ENCODE measurements around the gene ATP4A. TPM values are rescaled to one million over a fixed set of nuclear protein-coding genes. Genes with fewer than 3 reads are reported as not detected.

ATP4A gene
- total RNA-seq, result not detected in 2 replicates

DNA sequence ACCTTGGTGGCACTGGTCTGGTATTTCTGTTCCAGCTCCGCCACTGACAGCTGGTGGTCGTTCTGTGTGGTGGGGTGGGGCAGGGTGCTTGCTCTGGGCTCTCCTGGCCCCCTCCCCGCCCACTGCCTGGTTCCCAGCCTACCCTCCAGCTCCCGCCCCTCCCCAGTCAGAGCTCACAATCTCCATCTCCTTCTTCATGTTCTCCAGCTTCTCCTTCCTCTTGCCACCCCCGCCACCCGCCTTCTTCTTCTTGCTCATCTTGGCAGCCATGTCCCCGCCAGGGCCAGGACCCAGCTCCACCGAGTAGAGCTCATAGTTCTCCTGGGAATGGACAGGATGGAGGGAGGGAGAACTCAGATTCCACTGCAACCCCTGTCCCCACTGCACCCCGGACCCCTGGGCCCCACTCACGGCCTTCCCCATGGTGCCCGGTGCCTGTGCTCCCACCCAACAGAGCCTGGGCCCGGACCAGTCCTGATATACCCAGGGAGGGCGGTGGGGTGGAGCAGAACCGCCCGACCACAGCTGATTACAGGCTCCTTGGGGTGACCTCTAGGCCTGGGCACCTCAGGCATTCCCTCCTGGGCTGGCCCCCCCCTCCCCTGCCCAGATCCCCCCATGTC is at the start of gene ATP4A:
ATP4A (minus strand) TSS at position 452 of the 623 bp plus-strand sequence; CDS start at position 423, 29 bp downstream.
- DNase-seq (ENCODE audit: insufficient read length, low spot score, missing footprints), result peak; percentile 63
- Histone ChIP-seq H3K27me3 (ENCODE audit: insufficient read depth, low read length) (peaks cover 10% of the 10 kb centered on the region), H2AFZ (ENCODE audit: low read length) (no peak within 1 kb of the TSS)

GRCh38 chr19:35612559-35613321 is 49.3 kb upstream of the ATP4A start, which contains the start of gene HAUS5:
Gene HAUS5, plus strand, starts transcription at chr19:35612735. Its CDS starts 60 bp downstream, at chr19:35612795.
- Histone ChIP-seq H3K79me2 (ENCODE audit: insufficient read depth, low read length) (peaks cover 2% of the 10 kb centered on the region), H3K9me3 (ENCODE audit: low read depth, low read length) (no peaks in the 10 kb centered on the region), H3K36me3 (ENCODE audit: insufficient read depth, low read length) (peaks cover 6% of the 10 kb centered on the region), H3K4me2 (ENCODE audit: insufficient read depth, low read length) (peak within 1 kb of the TSS; percentile 98), H4K20me1 (ENCODE audit: insufficient read depth, low read length) (no peaks in the 10 kb centered on the region), H3K27me3 (ENCODE audit: insufficient read depth, low read length) (no peaks in the 10 kb centered on the region), H3K27ac (ENCODE audit: low read depth, low read length) (peak within 1 kb of the TSS; percentile 78), H3K4me3 (ENCODE audit: insufficient read depth, low read length) (peak within 1 kb of the TSS; percentile 94), H2AFZ (ENCODE audit: low read length) (peak within 1 kb of the TSS; percentile 99), H3K4me1 (ENCODE audit: insufficient read depth, low read length) (peaks cover 5% of the 10 kb centered on the region)
- peak; percentile 98 for DNase-seq (ENCODE audit: insufficient read length, low spot score, missing footprints)
- TF ChIP-seq CTCF (IDR thresholded peaks at IDR 0.05; ENCODE audit: extremely low read depth, low read depth, low read length), result no peak

More for the DNA sequence above, at the start of gene ATP4A:
- H3K79me2 ChIP-seq (ENCODE audit: insufficient read depth, low read length), result no peaks in the 10 kb centered on the region
- no peaks in the 10 kb centered on the region for H4K20me1 ChIP-seq (ENCODE audit: insufficient read depth, low read length)
- H3K4me2 ChIP-seq (ENCODE audit: insufficient read depth, low read length), result no peak within 1 kb of the TSS
- H3K27ac ChIP-seq (ENCODE audit: low read depth, low read length), result no peak within 1 kb of the TSS
- H3K9me3 ChIP-seq (ENCODE audit: low read depth, low read length), result no peaks in the 10 kb centered on the region
- no peaks in the 10 kb centered on the region for H3K4me1 ChIP-seq (ENCODE audit: insufficient read depth, low read length)
- no peaks in the 10 kb centered on the region for H3K36me3 ChIP-seq (ENCODE audit: insufficient read depth, low read length)
- TF ChIP-seq CTCF (IDR thresholded peaks at IDR 0.05; ENCODE audit: extremely low read depth, low read depth, low read length), result no peak
- H3K4me3 ChIP-seq (ENCODE audit: insufficient read depth, low read length), result no peak within 1 kb of the TSS

GRCh38 chr19:35612224-35612558 is 48.7 kb upstream of the ATP4A start:
- TF ChIP-seq CTCF (IDR thresholded peaks at IDR 0.05; ENCODE audit: extremely low read depth, low read depth, low read length), result no peak
- Histone ChIP-seq H3K79me2 (ENCODE audit: insufficient read depth, low read length) (peaks cover 2% of the 10 kb centered on the region), H3K4me2 (ENCODE audit: insufficient read depth, low read length) (peak overlapping the region; percentile 98), H3K36me3 (ENCODE audit: insufficient read depth, low read length) (peaks cover 5% of the 10 kb centered on the region), H2AFZ (ENCODE audit: low read length) (peak overlapping the region; percentile 99), H4K20me1 (ENCODE audit: insufficient read depth, low read length) (no peaks in the 10 kb centered on the region), H3K4me3 (ENCODE audit: insufficient read depth, low read length) (peak overlapping the region; percentile 94), H3K27me3 (ENCODE audit: insufficient read depth, low read length) (no peaks in the 10 kb centered on the region), H3K4me1 (ENCODE audit: insufficient read depth, low read length) (peaks cover 5% of the 10 kb centered on the region), H3K27ac (ENCODE audit: low read depth, low read length) (no peak overlapping the region), H3K9me3 (ENCODE audit: low read depth, low read length) (no peaks in the 10 kb centered on the region)
- no peak for DNase-seq (ENCODE audit: insufficient read length, low spot score, missing footprints)

DNA sequence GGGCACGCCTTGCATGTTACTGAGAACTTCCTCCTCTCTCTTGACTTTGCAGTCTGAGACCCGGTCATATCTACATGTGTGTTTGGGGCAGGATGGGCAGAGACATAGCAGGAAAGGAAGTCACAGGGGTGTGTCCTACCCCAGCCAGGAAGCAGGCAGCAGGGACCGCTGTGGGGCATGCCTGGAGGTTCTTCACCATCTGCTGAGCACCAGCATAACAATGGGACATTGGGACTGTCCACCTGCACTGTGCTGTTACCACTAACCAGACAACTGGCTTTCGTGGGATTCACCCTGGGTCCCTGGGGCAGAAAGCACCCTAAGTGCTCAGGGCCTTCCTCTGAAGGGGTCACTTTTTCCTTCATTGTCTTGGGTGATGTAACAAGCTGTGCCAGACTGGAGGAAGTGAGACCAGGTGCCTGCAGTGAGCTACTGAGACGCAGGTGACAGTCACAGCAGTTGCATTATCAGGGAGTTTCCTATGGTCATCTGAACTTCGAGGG is 46.4 kb upstream of the ATP4A start:
- TF ChIP-seq CTCF (IDR thresholded peaks at IDR 0.05; ENCODE audit: extremely low read depth, low read depth, low read length), result no peak
- no peaks in the 10 kb centered on the region for H3K36me3 ChIP-seq (ENCODE audit: insufficient read depth, low read length)
- H3K79me2 ChIP-seq (ENCODE audit: insufficient read depth, low read length), result peaks cover 2% of the 10 kb centered on the region
- no peak overlapping the region for H3K4me2 ChIP-seq (ENCODE audit: insufficient read depth, low read length)
- H3K4me1 ChIP-seq (ENCODE audit: insufficient read depth, low read length), result peaks cover 5% of the 10 kb centered on the region
- H3K9me3 ChIP-seq (ENCODE audit: low read depth, low read length), result no peaks in the 10 kb centered on the region
- no peak overlapping the region for H3K4me3 ChIP-seq (ENCODE audit: insufficient read depth, low read length)
- H4K20me1 ChIP-seq (ENCODE audit: insufficient read depth, low read length), result no peaks in the 10 kb centered on the region
- H2AFZ ChIP-seq (ENCODE audit: low read length), result no peak overlapping the region
- H3K27me3 ChIP-seq (ENCODE audit: insufficient read depth, low read length), result no peaks in the 10 kb centered on the region
- no peak overlapping the region for H3K27ac ChIP-seq (ENCODE audit: low read depth, low read length)
- no peak for DNase-seq (ENCODE audit: insufficient read length, low spot score, missing footprints)

All from osteoblast (primary cell).